SH-SY5Y (cell line): ENCODE data around the gene ACE.

ENCODE experiments used
- GATA2 ChIP-seq: IDR thresholded peaks from 2 replicates; pipeline ENCODE4 v1.6.1; 2011; ENCODE audit warnings: mild to moderate bottlenecking, low read depth, low read length
- GATA3 ChIP-seq: IDR thresholded peaks from 2 replicates; pipeline ENCODE4 v1.6.1; 2011; ENCODE audit warnings: low read depth, mild to moderate bottlenecking, low read length, moderate library complexity

GRCh38 chr17:63452962-63453551 lies 23.8 kb upstream of the ACE start:
- TF ChIP-seq GATA3 (no peak), GATA2 (no peak)
